ENCODE measurements around the gene NODAL.

- TF ChIP-seq, protein P1, sequence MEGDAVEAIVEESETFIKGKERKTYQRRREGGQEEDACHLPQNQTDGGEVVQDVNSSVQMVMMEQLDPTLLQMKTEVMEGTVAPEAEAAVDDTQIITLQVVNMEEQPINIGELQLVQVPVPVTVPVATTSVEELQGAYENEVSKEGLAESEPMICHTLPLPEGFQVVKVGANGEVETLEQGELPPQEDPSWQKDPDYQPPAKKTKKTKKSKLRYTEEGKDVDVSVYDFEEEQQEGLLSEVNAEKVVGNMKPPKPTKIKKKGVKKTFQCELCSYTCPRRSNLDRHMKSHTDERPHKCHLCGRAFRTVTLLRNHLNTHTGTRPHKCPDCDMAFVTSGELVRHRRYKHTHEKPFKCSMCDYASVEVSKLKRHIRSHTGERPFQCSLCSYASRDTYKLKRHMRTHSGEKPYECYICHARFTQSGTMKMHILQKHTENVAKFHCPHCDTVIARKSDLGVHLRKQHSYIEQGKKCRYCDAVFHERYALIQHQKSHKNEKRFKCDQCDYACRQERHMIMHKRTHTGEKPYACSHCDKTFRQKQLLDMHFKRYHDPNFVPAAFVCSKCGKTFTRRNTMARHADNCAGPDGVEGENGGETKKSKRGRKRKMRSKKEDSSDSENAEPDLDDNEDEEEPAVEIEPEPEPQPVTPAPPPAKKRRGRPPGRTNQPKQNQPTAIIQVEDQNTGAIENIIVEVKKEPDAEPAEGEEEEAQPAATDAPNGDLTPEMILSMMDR (IDR thresholded peaks at IDR 0.05) = no peak
- no peak for TF ChIP-seq POLR2A (IDR thresholded peaks at IDR 0.05)
These were observed 38.9 kb upstream of the NODAL start for GRCh38 chr10:70480239-70480861.
